Measurements from ENCODE around the gene ASB8.

- TF ChIP-seq POLR2A (IDR thresholded peaks at IDR 0.05) (no peak), CTCF (IDR thresholded peaks at IDR 0.05) (no peak), POLR2AphosphoS5 (IDR thresholded peaks at IDR 0.05) (no peak)
Observed at GRCh38 chr12:48132826-48133225, 24.5 kb downstream of the ASB8 start.
